NCI-H69 (cell line): ENCODE data around the gene LOXHD1.

Experiments used
- DNase-seq: peaks from one replicate; lab custom pipeline; 2025; lab: John Stamatoyannopoulos, UW

The LOXHD1 gene

GRCh38 chr18:46629361-46629760 lies 27.7 kb downstream of the LOXHD1 start:
- no peak for DNase-seq

- DNase-seq: peak; percentile 73
Observed at GRCh38 chr18:46628206-46628605, 28.8 kb downstream of the LOXHD1 start.

- DNase-seq: peak; percentile 70
Observed at GRCh38 chr18:46627136-46627535, 29.9 kb downstream of the LOXHD1 start.

GRCh38 chr18:46625069-46625468 lies 32.0 kb downstream of the LOXHD1 start:
- no peak for DNase-seq

GRCh38 chr18:46624127-46624526 lies 32.9 kb downstream of the LOXHD1 start:
- no peak for DNase-seq

- no peak for DNase-seq
Observed at GRCh38 chr18:46623541-46623940, 33.5 kb downstream of the LOXHD1 start.

GRCh38 chr18:46622999-46623398 lies 34.0 kb downstream of the LOXHD1 start:
- DNase-seq: peak; percentile 43

GRCh38 chr18:46622451-46622850 lies 34.6 kb downstream of the LOXHD1 start:
- no peak for DNase-seq

- DNase-seq: no peak
Observed at GRCh38 chr18:46621871-46622270, 35.1 kb downstream of the LOXHD1 start.

- no peak for DNase-seq
Observed at GRCh38 chr18:46621111-46621766, 35.8 kb downstream of the LOXHD1 start.

GRCh38 chr18:46619559-46619958 lies 37.5 kb downstream of the LOXHD1 start:
- no peak for DNase-seq

GRCh38 chr18:46615720-46616119 lies 41.3 kb downstream of the LOXHD1 start:
- no peak for DNase-seq

- no peak for DNase-seq
Observed at GRCh38 chr18:46609048-46609447, 48.0 kb downstream of the LOXHD1 start.

GRCh38 chr18:46607926-46608325 lies 49.1 kb downstream of the LOXHD1 start:
- DNase-seq: no peak

- no peak for DNase-seq
Observed at GRCh38 chr18:46601141-46601805, 55.7 kb downstream of the LOXHD1 start.

GRCh38 chr18:46596119-46596518 lies 60.9 kb downstream of the LOXHD1 start:
- peak; percentile 39 for DNase-seq

GRCh38 chr18:46591783-46592391 lies 65.1 kb downstream of the LOXHD1 start:
- DNase-seq: peak; percentile 32

GRCh38 chr18:46590103-46590502 lies 66.9 kb downstream of the LOXHD1 start:
- DNase-seq: no peak

- no peak for DNase-seq
Observed at GRCh38 chr18:46588971-46589660, 67.9 kb downstream of the LOXHD1 start.

- DNase-seq: no peak
Observed at GRCh38 chr18:46587600-46587999, 69.4 kb downstream of the LOXHD1 start.

- no peak for DNase-seq
Observed at GRCh38 chr18:46583711-46584110, 73.3 kb downstream of the LOXHD1 start.

GRCh38 chr18:46581648-46582047 lies 75.4 kb downstream of the LOXHD1 start:
- DNase-seq: no peak

GRCh38 chr18:46578987-46579386 lies 78.0 kb downstream of the LOXHD1 start:
- DNase-seq: no peak
